ENCODE results near the gene C17orf67.

Gene C17orf67

GRCh38 chr17:56833809-56834379 lies at the start of gene C17orf67, which contains the start of gene DGKE:
Gene C17orf67 (minus strand): TSS chr17:56833920. CDS start chr17:56815810, 18,110 bp downstream.
Gene DGKE (plus strand): TSS chr17:56834151. CDS start chr17:56834796, 645 bp downstream.
- Mint-ChIP-seq H3K9me3 (no peaks in the 10 kb centered on the region), H3K36me3 (ENCODE audit: low read depth) (peaks cover 37% of the 10 kb centered on the region), H3K4me3 (peak within 1 kb of the TSS; percentile 93), H3K4me1 (ENCODE audit: low read depth) (peaks cover 31% of the 10 kb centered on the region), H3K27me3 (ENCODE audit: low read depth) (no peaks in the 10 kb centered on the region), H3K27ac (peak within 1 kb of the TSS; percentile 89)
- DNase-seq (ENCODE audit: low spot score): peak; percentile 96

- H3K27me3 Mint-ChIP-seq (ENCODE audit: low read depth): no peaks in the 10 kb centered on the region
- DNase-seq (ENCODE audit: low spot score): no peak
- no peak overlapping the region for H3K4me3 Mint-ChIP-seq
- no peaks in the 10 kb centered on the region for H3K9me3 Mint-ChIP-seq
- H3K36me3 Mint-ChIP-seq (ENCODE audit: low read depth): peaks cover 11% of the 10 kb centered on the region
- no peak overlapping the region for H3K27ac Mint-ChIP-seq
- no peaks in the 10 kb centered on the region for H3K4me1 Mint-ChIP-seq (ENCODE audit: low read depth)
These were observed 48.1 kb upstream of the C17orf67 start for GRCh38 chr17:56881685-56882295.

- no peaks in the 10 kb centered on the region for H3K27me3 Mint-ChIP-seq (ENCODE audit: low read depth)
- DNase-seq (ENCODE audit: low spot score): no peak
- no peaks in the 10 kb centered on the region for H3K4me1 Mint-ChIP-seq (ENCODE audit: low read depth)
- H3K27ac Mint-ChIP-seq: no peak overlapping the region
- H3K4me3 Mint-ChIP-seq: no peak overlapping the region
- H3K9me3 Mint-ChIP-seq: no peaks in the 10 kb centered on the region
- peaks cover 6% of the 10 kb centered on the region for H3K36me3 Mint-ChIP-seq (ENCODE audit: low read depth)
These were observed 46.9 kb upstream of the C17orf67 start for GRCh38 chr17:56880571-56880970.

- H3K36me3 Mint-ChIP-seq (ENCODE audit: low read depth): peaks cover 3% of the 10 kb centered on the region
- H3K4me3 Mint-ChIP-seq: no peak overlapping the region
- H3K9me3 Mint-ChIP-seq: no peaks in the 10 kb centered on the region
- no peaks in the 10 kb centered on the region for H3K4me1 Mint-ChIP-seq (ENCODE audit: low read depth)
- DNase-seq (ENCODE audit: low spot score): no peak
- no peak overlapping the region for H3K27ac Mint-ChIP-seq
- H3K27me3 Mint-ChIP-seq (ENCODE audit: low read depth): no peaks in the 10 kb centered on the region
These were observed 46.4 kb upstream of the C17orf67 start for GRCh38 chr17:56880133-56880532.

- H3K27ac Mint-ChIP-seq: no peak overlapping the region
- no peak for DNase-seq (ENCODE audit: low spot score)
- no peaks in the 10 kb centered on the region for H3K9me3 Mint-ChIP-seq
- H3K36me3 Mint-ChIP-seq (ENCODE audit: low read depth): peaks cover 3% of the 10 kb centered on the region
- no peaks in the 10 kb centered on the region for H3K4me1 Mint-ChIP-seq (ENCODE audit: low read depth)
- H3K4me3 Mint-ChIP-seq: no peak overlapping the region
- no peaks in the 10 kb centered on the region for H3K27me3 Mint-ChIP-seq (ENCODE audit: low read depth)
These were observed 45.6 kb upstream of the C17orf67 start for GRCh38 chr17:56879280-56879679.

GRCh38 chr17:56876766-56877179 lies 43.1 kb upstream of the C17orf67 start:
- no peaks in the 10 kb centered on the region for H3K27me3 Mint-ChIP-seq (ENCODE audit: low read depth)
- no peaks in the 10 kb centered on the region for H3K9me3 Mint-ChIP-seq
- H3K4me3 Mint-ChIP-seq: no peak overlapping the region
- H3K27ac Mint-ChIP-seq: no peak overlapping the region
- H3K4me1 Mint-ChIP-seq (ENCODE audit: low read depth): no peaks in the 10 kb centered on the region
- no peaks in the 10 kb centered on the region for H3K36me3 Mint-ChIP-seq (ENCODE audit: low read depth)
- no peak for DNase-seq (ENCODE audit: low spot score)

- H3K36me3 Mint-ChIP-seq (ENCODE audit: low read depth): peaks cover 7% of the 10 kb centered on the region
- H3K27ac Mint-ChIP-seq: peak overlapping the region; percentile 74
- no peaks in the 10 kb centered on the region for H3K27me3 Mint-ChIP-seq (ENCODE audit: low read depth)
- no peak for DNase-seq (ENCODE audit: low spot score)
- peaks cover 2% of the 10 kb centered on the region for H3K4me1 Mint-ChIP-seq (ENCODE audit: low read depth)
- no peak overlapping the region for H3K4me3 Mint-ChIP-seq
- no peaks in the 10 kb centered on the region for H3K9me3 Mint-ChIP-seq
These were observed 36.4 kb upstream of the C17orf67 start for GRCh38 chr17:56870081-56870651.

GRCh38 chr17:56868716-56869115 lies 35.0 kb upstream of the C17orf67 start:
- H3K27ac Mint-ChIP-seq: no peak overlapping the region
- H3K4me3 Mint-ChIP-seq: no peak overlapping the region
- no peaks in the 10 kb centered on the region for H3K9me3 Mint-ChIP-seq
- no peak for DNase-seq (ENCODE audit: low spot score)
- peaks cover 2% of the 10 kb centered on the region for H3K4me1 Mint-ChIP-seq (ENCODE audit: low read depth)
- H3K27me3 Mint-ChIP-seq (ENCODE audit: low read depth): no peaks in the 10 kb centered on the region
- H3K36me3 Mint-ChIP-seq (ENCODE audit: low read depth): peaks cover 12% of the 10 kb centered on the region

GRCh38 chr17:56867948-56868376 lies 34.2 kb upstream of the C17orf67 start:
- Mint-ChIP-seq H3K4me3 (no peak overlapping the region), H3K27me3 (ENCODE audit: low read depth) (no peaks in the 10 kb centered on the region), H3K36me3 (ENCODE audit: low read depth) (peaks cover 13% of the 10 kb centered on the region), H3K9me3 (no peaks in the 10 kb centered on the region), H3K27ac (no peak overlapping the region), H3K4me1 (ENCODE audit: low read depth) (peaks cover 2% of the 10 kb centered on the region)
- no peak for DNase-seq (ENCODE audit: low spot score)

GRCh38 chr17:56866496-56866895 lies 32.8 kb upstream of the C17orf67 start:
- Mint-ChIP-seq H3K27ac (no peak overlapping the region), H3K27me3 (ENCODE audit: low read depth) (no peaks in the 10 kb centered on the region), H3K9me3 (no peaks in the 10 kb centered on the region), H3K36me3 (ENCODE audit: low read depth) (peaks cover 22% of the 10 kb centered on the region), H3K4me1 (ENCODE audit: low read depth) (peaks cover 2% of the 10 kb centered on the region), H3K4me3 (no peak overlapping the region)
- DNase-seq (ENCODE audit: low spot score): no peak

- DNase-seq (ENCODE audit: low spot score): no peak
- Mint-ChIP-seq H3K4me1 (ENCODE audit: low read depth) (peaks cover 2% of the 10 kb centered on the region), H3K27ac (no peak overlapping the region), H3K4me3 (no peak overlapping the region), H3K27me3 (ENCODE audit: low read depth) (no peaks in the 10 kb centered on the region), H3K36me3 (ENCODE audit: low read depth) (peaks cover 26% of the 10 kb centered on the region), H3K9me3 (no peaks in the 10 kb centered on the region)
These were observed 32.4 kb upstream of the C17orf67 start for GRCh38 chr17:56866076-56866475.

- Mint-ChIP-seq H3K9me3 (no peaks in the 10 kb centered on the region), H3K27me3 (ENCODE audit: low read depth) (no peaks in the 10 kb centered on the region), H3K4me3 (no peak overlapping the region), H3K36me3 (ENCODE audit: low read depth) (peaks cover 29% of the 10 kb centered on the region), H3K4me1 (ENCODE audit: low read depth) (no peaks in the 10 kb centered on the region), H3K27ac (no peak overlapping the region)
- no peak for DNase-seq (ENCODE audit: low spot score)
These were observed 30.3 kb upstream of the C17orf67 start for GRCh38 chr17:56863974-56864373.

GRCh38 chr17:56861899-56862298 lies 28.2 kb upstream of the C17orf67 start:
- Mint-ChIP-seq H3K9me3 (no peaks in the 10 kb centered on the region), H3K27me3 (ENCODE audit: low read depth) (no peaks in the 10 kb centered on the region), H3K27ac (no peak overlapping the region), H3K36me3 (ENCODE audit: low read depth) (peaks cover 35% of the 10 kb centered on the region), H3K4me3 (no peak overlapping the region), H3K4me1 (ENCODE audit: low read depth) (no peaks in the 10 kb centered on the region)
- no peak for DNase-seq (ENCODE audit: low spot score)

- no peak for DNase-seq (ENCODE audit: low spot score)
- Mint-ChIP-seq H3K9me3 (no peaks in the 10 kb centered on the region), H3K27me3 (ENCODE audit: low read depth) (no peaks in the 10 kb centered on the region), H3K4me1 (ENCODE audit: low read depth) (no peaks in the 10 kb centered on the region), H3K4me3 (no peak overlapping the region), H3K27ac (no peak overlapping the region), H3K36me3 (ENCODE audit: low read depth) (peaks cover 42% of the 10 kb centered on the region)
These were observed 17.3 kb upstream of the C17orf67 start for GRCh38 chr17:56851008-56851407.
